Ovary (tissue), 3 donors: ENCODE results near the gene CNTNAP4.

Experiments
- CTCF ChIP-seq, 3 donors: fragments of 450-650 bp in 2 of 3; fragments of 200-600 bp in 1 of 3; IDR thresholded peaks; one replicate each; pipeline versions ENCODE4 v1.5.1 to v1.8.0; 2016 to 2022; ENCODE audit warnings: antibody characterized with exemption in 3 of 3, mild to moderate bottlenecking in 1 of 3
- EP300 ChIP-seq: sonication (generic); formaldehyde crosslinking; IDR thresholded peaks from one replicate; pipeline ENCODE4 v1.6.1; 2017; ENCODE audit warnings: antibody characterized with exemption
- POLR2A ChIP-seq: fragments of 450-650 bp; IDR thresholded peaks from one replicate; pipeline ENCODE4 v1.6.1; 2017; ENCODE audit warnings: antibody characterized with exemption, mild to moderate bottlenecking, moderate library complexity
- donor health status: DM: no; HTN: no; CAD: no.

DNA sequence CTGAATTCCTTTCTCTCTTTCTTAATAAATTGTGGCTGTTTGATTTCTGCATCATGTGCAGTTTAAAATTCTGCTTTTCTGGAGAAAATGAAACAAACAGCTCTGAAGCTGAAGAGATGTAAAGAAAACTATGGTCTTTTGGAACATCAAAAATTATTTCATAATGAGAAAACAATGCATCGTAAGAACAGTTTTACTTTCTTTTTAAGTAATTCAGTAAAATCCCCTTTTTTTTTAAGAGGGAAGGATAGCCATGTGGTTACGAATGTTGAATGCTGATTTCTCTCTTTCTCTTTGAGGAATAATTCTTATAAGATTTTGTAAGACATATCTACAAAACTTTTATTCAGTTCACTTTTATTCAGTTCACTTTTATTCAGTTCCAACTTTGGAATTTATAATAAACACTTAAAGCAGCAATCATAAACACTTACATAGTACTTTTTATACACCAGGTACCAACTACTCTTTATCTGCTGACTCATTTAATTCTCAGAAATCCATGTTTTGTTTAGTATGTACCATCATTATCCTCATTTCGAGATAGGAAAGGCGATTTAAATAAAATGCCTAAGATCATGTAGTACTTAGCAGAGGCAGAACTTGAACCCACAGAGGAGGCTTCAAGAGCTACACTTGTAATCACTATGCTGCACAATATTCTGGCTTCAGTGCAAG lies 26.6 kb downstream of the CNTNAP4 start:
- TF ChIP-seq EP300 (no peak), CTCF (IDR thresholded peaks at IDR 0.05) (no peak), POLR2A (no peak)
